ENCODE results near the gene ABCG1. TPM values are rescaled to one million over a fixed set of nuclear protein-coding genes. Genes with fewer than 3 reads are reported as not detected.

ABCG1 gene
- polyA plus RNA-seq, 1 donor from 2014 or later: 14.2 TPM

GRCh38 chr21:42308161-42308913 is 89.4 kb downstream of the ABCG1 start:
- Histone ChIP-seq H3K79me2 (replicated peaks; ENCODE audit: insufficient read depth, low read length) (no peaks in the 10 kb centered on the region), H2AFZ (ENCODE audit: low read depth, low read length) (no peak overlapping the region), H3F3A (ENCODE audit: insufficient read depth, low read length, poor library complexity, severe bottlenecking) (no peaks in the 10 kb centered on the region), H3K36me3 (ENCODE audit: insufficient read depth, low read length) (no peaks in the 10 kb centered on the region), H3K27ac (ENCODE audit: low read length) (no peak overlapping the region), H3K9me2 (ENCODE audit: insufficient read depth, low read length) (no peaks in the 10 kb centered on the region), H4K20me1 (ENCODE audit: insufficient read depth) (no peaks in the 10 kb centered on the region), H3K9me3 (ENCODE audit: low read length) (no peaks in the 10 kb centered on the region), H3K9ac (ENCODE audit: low read length) (no peak overlapping the region), H3K27me3 (ENCODE audit: insufficient read depth, low read depth, low read length) (no peaks in the 10 kb centered on the region), H3K4me3 (ENCODE audit: low read length) (no peak overlapping the region), H3K4me2 (ENCODE audit: low read length) (no peak overlapping the region)
- TF ChIP-seq CTCF (IDR thresholded peaks at IDR 0.05; ENCODE audit: poor library complexity, severe bottlenecking) (no peak), SMC3 (conservative IDR thresholded peaks at IDR 0.05; ENCODE audit: poor library complexity) (no peak), EP300 (conservative IDR thresholded peaks at IDR 0.05; ENCODE audit: poor library complexity, severe bottlenecking) (no peak), TAF1 (IDR thresholded peaks at IDR 0.05; ENCODE audit: low read depth) (no peak), MXI1 (conservative IDR thresholded peaks at IDR 0.05; ENCODE audit: poor library complexity, severe bottlenecking) (no peak), POLR2AphosphoS5 (IDR thresholded peaks at IDR 0.05) (no peak), RAD21 (conservative IDR thresholded peaks at IDR 0.05) (no peak), REST (IDR thresholded peaks at IDR 0.05; ENCODE audit: borderline replicate concordance) (no peak), EZH2 (IDR thresholded peaks at IDR 0.05; ENCODE audit: borderline replicate concordance, insufficient read depth, low read length, poor library complexity, severe bottlenecking) (no peak)

GRCh38 chr21:42308914-42309752 is 90.2 kb downstream of the ABCG1 start:
- Histone ChIP-seq H3K9me3 (ENCODE audit: low read length) (no peaks in the 10 kb centered on the region), H3K36me3 (ENCODE audit: insufficient read depth, low read length) (no peaks in the 10 kb centered on the region), H3K27me3 (ENCODE audit: insufficient read depth, low read depth, low read length) (no peaks in the 10 kb centered on the region), H3F3A (ENCODE audit: insufficient read depth, low read length, poor library complexity, severe bottlenecking) (no peaks in the 10 kb centered on the region), H3K9ac (ENCODE audit: low read length) (peak overlapping the region; percentile 23), H3K79me2 (replicated peaks; ENCODE audit: insufficient read depth, low read length) (no peaks in the 10 kb centered on the region), H3K27ac (ENCODE audit: low read length) (no peak overlapping the region), H4K20me1 (ENCODE audit: insufficient read depth) (no peaks in the 10 kb centered on the region), H3K4me2 (ENCODE audit: low read length) (no peak overlapping the region), H3K4me3 (ENCODE audit: low read length) (peak overlapping the region; percentile 49), H3K9me2 (ENCODE audit: insufficient read depth, low read length) (no peaks in the 10 kb centered on the region), H2AFZ (ENCODE audit: low read depth, low read length) (no peak overlapping the region)
- TF ChIP-seq TAF1 (IDR thresholded peaks at IDR 0.05; ENCODE audit: low read depth) (no peak), EP300 (conservative IDR thresholded peaks at IDR 0.05; ENCODE audit: poor library complexity, severe bottlenecking) (no peak), RAD21 (conservative IDR thresholded peaks at IDR 0.05) (no peak), EZH2 (IDR thresholded peaks at IDR 0.05; ENCODE audit: borderline replicate concordance, insufficient read depth, low read length, poor library complexity, severe bottlenecking) (no peak), POLR2AphosphoS5 (IDR thresholded peaks at IDR 0.05) (no peak), REST (IDR thresholded peaks at IDR 0.05; ENCODE audit: borderline replicate concordance) (no peak), SMC3 (conservative IDR thresholded peaks at IDR 0.05; ENCODE audit: poor library complexity) (no peak), CTCF (IDR thresholded peaks at IDR 0.05; ENCODE audit: poor library complexity, severe bottlenecking) (no peak), MXI1 (conservative IDR thresholded peaks at IDR 0.05; ENCODE audit: poor library complexity, severe bottlenecking) (no peak)
